Fibroblast of pulmonary artery (primary cell): ENCODE measurements around the gene PGBD1.
A peak's percentile ranks its signal among the peaks of the same experiment; 100 is the strongest.

Experiments used
- DNase-seq: peaks from one replicate; pipeline ENCODE4 v3.0.0-alpha.2; 2010; ENCODE audit warnings: low read depth
- H3K4me3 ChIP-seq: replicated peaks from 2 replicates; pipeline ENCODE4 v1.5.1; 2011; ENCODE audit warnings: low read depth, mild to moderate bottlenecking, control low read depth, low read length, moderate library complexity
- CTCF ChIP-seq: IDR thresholded peaks from 2 replicates; pipeline ENCODE4 v1.5.1; 2011; ENCODE audit warnings: mild to moderate bottlenecking, control low read depth, low read length, inconsistent platforms; ENCODE audit errors: missing control alignments

The PGBD1 gene

GRCh38 chr6:28334286-28335039 is 53.1 kb downstream of the PGBD1 start:
- TF ChIP-seq CTCF, result no peak
- DNase-seq, result no peak

GRCh38 chr6:28335040-28335563 is 53.7 kb downstream of the PGBD1 start:
- DNase-seq, result no peak
- TF ChIP-seq CTCF, result no peak
- H3K4me3 ChIP-seq, result peak overlapping the region; percentile 73

More at GRCh38 chr6:28334286-28335039, 53.1 kb downstream of the PGBD1 start:
- no peak overlapping the region for H3K4me3 ChIP-seq

- TF ChIP-seq CTCF, result no peak
- peak; percentile 99 for DNase-seq
- H3K4me3 ChIP-seq, result peak within 1 kb of the TSS; percentile 73
These were observed 54.4 kb downstream of the PGBD1 start, which contains the start of gene ZSCAN31 for GRCh38 chr6:28335564-28336283. ZSCAN31 (minus strand) TSS chr6:28336148; CDS start chr6:28329683, 6,465 bp downstream.

- peak; percentile 65 for DNase-seq
- peak overlapping the region; percentile 73 for H3K4me3 ChIP-seq
- TF ChIP-seq CTCF, result no peak
These were observed 55.1 kb downstream of the PGBD1 start for GRCh38 chr6:28336284-28337120.

GRCh38 chr6:28337121-28337520 is 55.7 kb downstream of the PGBD1 start:
- no peak overlapping the region for H3K4me3 ChIP-seq
- DNase-seq, result no peak
- no peak for TF ChIP-seq CTCF

- no peak overlapping the region for H3K4me3 ChIP-seq
- TF ChIP-seq CTCF, result no peak
- no peak for DNase-seq
These were observed 59.1 kb downstream of the PGBD1 start for GRCh38 chr6:28340310-28341095.
